A172 (cell line): ENCODE measurements around the gene NAT8. TPM values are rescaled to one million over a fixed set of nuclear protein-coding genes. Genes with fewer than 3 reads are reported as not detected.
A peak's percentile ranks its signal among the peaks of the same experiment; 100 is the strongest.
"Not testable (repeated sequence)": the region's sequence is repeated elsewhere in the genome, so short reads cannot be mapped to it uniquely, and the experiment has no call there.

Source experiments
- DNase-seq: peaks from one replicate; pipeline ENCODE4 v3.0.0-alpha.2; 2015; ENCODE audit warnings: low spot score
- total RNA-seq: library from RNA; depleted of rRNA; stranded (reverse); fragments of >200 nt; shearing (Covaris generic); gene quantifications from 2 replicates; pipeline ENCODE4 v1.2.3, GENCODE V29; 2014; rRNA removed

NAT8 gene
- total RNA-seq, 1 experiment from 2014 or later, result not detected

GRCh38 chr2:73636977-73637376 lies 5.2 kb downstream of the NAT8 start:
- DNase-seq, result not testable (repeated sequence)

GRCh38 chr2:73630662-73631266 lies 11.5 kb downstream of the NAT8 start:
- DNase-seq, result not testable (repeated sequence)

- not testable (repeated sequence) for DNase-seq
Observed at GRCh38 chr2:73628493-73628892, 13.7 kb downstream of the NAT8 start.

GRCh38 chr2:73626237-73626636 lies 16.0 kb downstream of the NAT8 start:
- DNase-seq, result not testable (repeated sequence)

- DNase-seq, result not testable (repeated sequence)
Observed at GRCh38 chr2:73624625-73625024, 17.6 kb downstream of the NAT8 start.

GRCh38 chr2:73624036-73624435 lies 18.2 kb downstream of the NAT8 start:
- DNase-seq, result not testable (repeated sequence)

- DNase-seq, result not testable (repeated sequence)
Observed at GRCh38 chr2:73619925-73620324, 22.3 kb downstream of the NAT8 start.

- no peak for DNase-seq
Observed at GRCh38 chr2:73614997-73615396, 27.2 kb downstream of the NAT8 start.

GRCh38 chr2:73614105-73614504 lies 28.1 kb downstream of the NAT8 start:
- DNase-seq, result no peak

- no peak for DNase-seq
Observed at GRCh38 chr2:73611867-73612266, 30.4 kb downstream of the NAT8 start.

GRCh38 chr2:73611193-73611592 lies 31.0 kb downstream of the NAT8 start:
- DNase-seq, result no peak

- no peak for DNase-seq
Observed at GRCh38 chr2:73610111-73610510, 32.1 kb downstream of the NAT8 start.

- DNase-seq, result not testable (repeated sequence)
Observed at GRCh38 chr2:73604589-73604988, 37.6 kb downstream of the NAT8 start.

GRCh38 chr2:73603099-73603588 lies 39.1 kb downstream of the NAT8 start:
- peak; percentile 21 for DNase-seq

- no peak for DNase-seq
Observed at GRCh38 chr2:73601780-73602179, 40.4 kb downstream of the NAT8 start.

GRCh38 chr2:73594251-73594650 lies 48.0 kb downstream of the NAT8 start:
- peak; percentile 6 for DNase-seq

GRCh38 chr2:73593680-73594079 lies 48.5 kb downstream of the NAT8 start:
- no peak for DNase-seq

Other genes with a start within 250 kb of the NAT8 start
- 105 and 129 TPM in 2 replicates for gene TPRKB, start 94.9 kb upstream of the NAT8 start, total RNA-seq
- gene DUSP11, start 137.7 kb upstream of the NAT8 start, total RNA-seq, result 41.0 and 43.7 TPM in 2 replicates
- not detected in 2 replicates for gene C2orf78, start 141.8 kb upstream of the NAT8 start, total RNA-seq
- 8.0 and 9.4 TPM in 2 replicates for gene STAMBP, start 186.5 kb upstream of the NAT8 start, total RNA-seq